CD4-positive, alpha-beta T cell treated with Interleukin-10 for 1 hour (primary cell): ENCODE measurements around the gene USP6NL.

ENCODE experiments used
- DNase-seq: peaks from one replicate; pipeline ENCODE4 v3.0.0-alpha.2; 2020

Gene USP6NL

DNA sequence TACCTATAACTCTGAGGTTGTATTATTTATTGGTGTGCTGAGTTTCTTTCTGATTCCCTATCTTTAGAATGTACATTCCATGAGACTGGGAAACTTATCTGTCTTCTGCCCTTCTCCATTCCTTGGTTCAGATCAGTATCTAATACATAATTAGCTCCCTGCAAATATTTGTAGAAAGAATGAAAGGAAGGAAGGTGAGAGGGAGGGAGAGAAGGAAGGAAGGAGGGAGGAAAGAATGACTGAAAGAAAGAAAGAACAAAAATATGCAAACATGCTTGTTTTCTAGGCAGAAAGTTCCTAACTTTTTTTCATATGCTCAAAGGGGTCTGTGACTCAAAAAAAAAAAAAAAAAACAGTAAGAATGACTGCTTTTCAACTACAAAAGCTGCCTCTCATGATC is 3.9 kb upstream of the USP6NL start:
- DNase-seq, result no peak

DNA sequence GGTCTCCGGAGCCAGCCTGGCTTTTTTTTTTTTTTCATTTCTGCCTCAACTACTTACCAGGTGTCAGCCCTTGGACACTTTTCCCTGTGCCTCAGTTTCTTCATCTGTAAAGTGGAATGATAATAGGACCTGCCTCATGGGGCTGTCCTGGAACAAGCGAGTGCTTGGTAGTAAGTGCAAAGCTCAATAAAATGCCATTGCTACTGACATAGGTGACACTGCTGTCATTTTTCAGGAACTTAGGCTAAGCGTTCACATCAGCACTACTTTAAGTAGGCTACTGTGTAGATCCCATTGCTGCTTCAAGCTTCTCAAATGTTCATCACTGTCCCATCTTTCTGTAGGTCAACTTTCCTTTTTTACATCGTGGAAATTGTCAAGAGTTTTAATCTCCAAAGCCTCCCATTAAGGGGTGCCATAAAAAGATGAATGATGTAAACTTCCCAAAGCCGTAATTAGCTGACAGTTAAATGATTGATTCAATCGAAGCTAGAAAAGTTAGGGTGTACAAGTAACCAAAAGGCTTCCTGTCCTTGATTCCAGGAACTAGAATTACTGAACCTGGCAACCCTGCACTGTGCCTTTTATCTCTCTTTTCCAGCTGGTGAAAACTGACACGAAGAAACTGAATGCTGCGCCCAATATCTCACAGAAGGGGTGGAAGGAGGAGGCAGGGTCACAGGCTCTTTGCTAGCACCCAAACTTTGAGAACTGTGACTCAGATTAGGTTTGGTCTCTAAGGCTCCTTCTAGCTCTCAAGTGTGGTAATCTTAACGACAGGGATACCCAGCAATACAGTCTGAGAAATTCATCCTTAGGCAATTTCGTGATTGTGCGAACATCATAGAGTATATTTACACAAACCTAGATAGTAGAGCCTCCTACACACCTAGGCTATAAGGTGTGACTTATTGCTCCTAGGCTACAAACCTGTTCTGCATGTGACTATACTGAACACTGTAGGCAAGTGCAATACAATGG is 861 bp upstream of the USP6NL start:
- DNase-seq, result no peak

DNA sequence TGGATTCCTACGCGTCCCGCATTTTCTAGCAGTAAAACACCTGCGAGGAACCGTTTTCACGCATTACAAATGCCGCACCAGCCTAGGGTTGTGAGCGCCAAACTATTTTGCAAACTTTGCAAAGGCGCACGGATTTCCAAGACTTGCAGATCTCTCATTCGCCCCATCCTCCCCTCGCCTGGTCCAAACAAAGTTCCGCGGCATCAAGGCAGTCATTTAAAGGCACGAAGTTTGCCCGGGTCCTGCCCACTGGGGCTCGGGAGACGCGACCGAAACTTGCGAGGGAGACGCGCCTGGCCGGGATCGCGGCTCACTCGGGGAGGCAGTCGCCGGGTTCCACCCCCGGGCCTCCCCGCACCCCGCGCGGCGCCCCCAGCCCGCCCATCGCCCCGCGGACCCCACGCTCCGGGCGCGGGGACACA is 613 bp downstream of the USP6NL start:
- peak; percentile 13 for DNase-seq

DNA sequence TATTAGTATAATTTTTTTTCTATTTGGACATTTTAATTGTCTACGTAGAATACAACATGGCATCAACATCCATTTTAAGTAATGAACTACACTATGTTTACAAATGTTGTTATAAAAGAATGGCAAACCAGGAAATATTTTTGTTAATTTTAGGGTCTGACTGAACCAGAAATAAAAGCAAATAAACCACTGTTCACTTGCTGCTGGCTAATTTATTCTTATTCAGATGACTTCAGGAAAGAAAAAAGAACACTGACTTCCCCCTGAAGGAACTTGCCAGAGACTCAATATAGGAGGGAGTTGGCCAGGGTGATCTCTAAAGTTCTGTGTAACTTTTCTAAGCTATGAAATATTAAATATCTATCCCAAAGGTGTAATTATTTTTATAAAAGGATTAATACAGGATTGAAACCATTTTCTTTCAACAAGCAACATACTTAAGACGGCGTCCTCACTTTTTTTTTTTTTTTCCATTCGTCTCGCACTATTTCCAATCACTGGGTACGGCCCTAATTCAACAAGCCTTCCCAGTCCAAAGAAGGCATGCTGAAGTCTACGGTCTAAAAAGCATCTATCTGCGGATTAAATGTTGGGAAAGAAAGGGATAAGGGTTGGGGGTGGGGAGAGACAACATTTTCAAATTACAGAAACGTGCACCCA is 1.2 kb downstream of the USP6NL start:
- DNase-seq, result no peak

DNA sequence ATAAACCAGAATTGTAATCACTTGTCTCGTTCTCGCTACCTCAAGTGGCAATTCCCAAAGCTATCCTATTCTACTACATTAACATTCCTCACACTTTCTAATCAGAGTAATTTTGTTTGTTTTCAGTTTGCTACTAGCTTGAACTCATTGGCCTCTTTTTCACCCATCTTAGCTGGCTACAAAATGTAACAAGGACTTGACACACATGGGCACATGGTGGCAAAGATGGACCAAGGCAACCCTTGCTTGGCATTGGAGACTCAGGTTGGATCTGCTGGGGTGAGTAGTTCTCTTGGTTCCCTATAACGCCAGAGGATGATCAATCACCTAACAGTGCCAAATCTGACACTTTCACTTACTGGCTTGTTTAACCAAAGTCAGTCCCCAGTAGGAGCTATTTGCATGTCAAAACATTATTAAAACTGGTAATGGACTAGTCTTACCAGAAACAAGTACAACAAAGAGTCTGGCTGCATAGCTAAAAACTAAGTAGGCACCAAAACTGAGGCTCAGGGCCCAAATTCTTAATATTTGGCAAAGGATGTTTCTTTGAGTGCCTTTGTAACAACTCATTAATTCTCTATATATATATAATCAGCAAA is 1.9 kb downstream of the USP6NL start:
- no peak for DNase-seq

DNA sequence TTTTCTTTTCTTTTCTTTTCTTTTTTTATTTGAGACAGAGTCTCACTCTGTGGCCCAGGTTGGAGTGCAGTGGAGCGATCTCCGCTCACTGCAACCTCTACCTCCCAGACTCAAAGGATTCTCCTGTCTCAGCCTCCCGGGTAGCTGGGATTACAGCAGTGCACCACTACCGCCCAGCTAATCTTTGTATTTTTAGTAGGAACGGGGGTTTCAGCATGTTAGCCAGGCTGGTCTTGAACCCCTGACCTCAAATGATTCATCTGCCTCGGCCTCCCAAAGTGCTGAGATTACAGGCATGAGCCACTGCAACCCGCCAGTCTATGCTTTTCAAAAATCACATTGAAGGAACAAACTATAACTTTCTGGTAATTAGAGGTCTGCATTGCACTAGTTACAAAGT is 2.4 kb downstream of the USP6NL start:
- DNase-seq, result no peak

DNA sequence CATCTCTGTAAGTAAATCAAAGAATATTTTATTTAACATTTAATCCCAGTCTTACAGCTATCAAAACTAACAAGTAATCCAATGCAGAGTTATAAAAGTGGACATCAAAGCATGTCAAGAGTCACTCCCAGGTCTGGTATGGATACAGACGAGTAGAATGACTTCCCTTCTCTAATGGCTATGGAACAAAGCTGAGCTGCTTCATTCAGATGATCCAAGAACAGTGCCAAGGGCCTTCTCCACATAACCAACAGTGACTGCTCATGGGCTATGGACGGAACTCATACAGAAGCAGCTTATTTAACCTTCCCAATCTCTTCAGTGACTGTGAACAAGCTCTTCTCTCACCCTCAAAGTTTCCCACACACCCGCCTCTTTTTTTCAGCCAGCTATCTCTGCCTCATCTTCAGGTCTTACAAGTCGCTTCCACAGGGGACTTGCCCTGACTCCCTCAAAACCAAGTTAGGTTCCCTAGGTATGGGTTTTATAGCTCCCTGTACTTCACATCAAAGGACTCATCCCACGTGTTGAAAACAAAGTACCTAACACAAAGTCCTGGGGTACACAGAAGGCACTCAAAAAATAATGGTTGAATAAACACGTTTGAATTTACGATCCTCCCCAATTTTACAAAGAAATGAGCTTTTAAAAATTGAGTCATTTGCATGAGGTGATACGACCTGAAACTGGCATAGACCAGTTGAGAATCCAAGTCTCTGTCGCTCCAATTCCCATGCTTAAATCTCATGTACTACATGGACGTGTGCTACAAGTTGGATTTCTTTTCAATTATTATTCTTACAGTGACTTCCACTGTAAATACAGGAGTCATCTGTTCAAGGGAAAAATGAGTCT is 3.1 kb downstream of the USP6NL start:
- DNase-seq, result no peak

DNA sequence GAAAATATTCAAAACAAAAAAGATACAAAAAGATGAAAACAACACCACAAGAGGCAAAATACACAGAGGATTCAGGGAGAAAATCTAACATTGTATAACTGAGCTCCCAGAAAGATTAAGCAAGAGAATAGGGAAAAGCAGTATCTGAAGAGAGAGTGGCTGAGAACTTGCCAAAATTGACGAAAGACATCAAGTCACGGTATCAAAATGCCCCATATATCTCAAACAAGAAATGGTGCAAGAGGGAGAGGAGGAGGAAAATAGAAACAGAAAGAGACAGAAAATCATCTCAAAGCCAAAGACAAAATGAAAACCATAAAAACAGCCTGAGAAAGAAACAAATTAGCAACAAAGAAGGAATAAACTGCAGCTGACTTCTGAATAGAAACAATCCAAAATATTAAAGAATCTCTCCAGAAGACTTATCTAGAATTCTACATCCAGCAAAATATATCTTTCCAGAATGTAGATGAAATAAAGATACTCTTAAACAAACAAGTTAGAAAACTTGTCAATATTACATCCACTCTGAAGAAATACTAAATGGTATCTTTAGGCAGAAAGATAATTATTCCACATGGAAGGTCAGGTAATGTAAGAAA is 5.5 kb downstream of the USP6NL start:
- no peak for DNase-seq

DNA sequence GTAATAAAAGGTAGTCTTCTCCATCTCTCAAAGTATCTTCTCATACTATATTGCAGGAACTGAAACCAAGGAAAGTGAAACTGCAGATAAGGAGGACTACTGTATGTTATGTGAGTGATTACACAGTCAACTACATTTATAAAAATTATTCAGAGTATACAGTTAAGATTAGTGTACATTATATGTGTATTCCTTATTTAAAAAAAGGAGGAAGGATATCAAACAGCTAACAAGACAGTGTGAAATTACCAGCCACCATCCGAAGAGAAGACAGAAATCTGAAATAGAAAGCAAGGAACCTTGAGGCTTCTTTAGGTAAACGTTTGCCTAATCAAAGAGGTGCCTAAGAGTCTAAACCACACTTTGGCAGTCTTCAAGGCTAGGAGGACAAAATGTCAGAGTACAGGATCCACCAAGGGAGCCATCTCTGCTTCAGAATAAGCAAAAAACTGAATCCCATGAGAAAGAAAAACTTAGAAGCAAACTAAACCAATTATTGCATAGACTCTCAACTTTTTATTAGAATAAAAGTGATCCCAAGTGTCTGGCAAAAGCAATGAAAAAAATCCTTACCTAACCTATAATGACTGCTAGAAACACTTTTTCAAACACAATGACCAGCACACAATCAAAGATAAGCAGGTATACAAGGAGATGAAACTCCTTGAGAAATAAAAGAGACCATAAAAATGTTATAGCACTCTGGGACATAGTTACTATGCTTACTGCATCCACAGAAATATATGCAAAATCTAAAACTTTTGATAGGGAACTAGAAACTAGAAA is 6.4 kb downstream of the USP6NL start:
- DNase-seq, result no peak

DNA sequence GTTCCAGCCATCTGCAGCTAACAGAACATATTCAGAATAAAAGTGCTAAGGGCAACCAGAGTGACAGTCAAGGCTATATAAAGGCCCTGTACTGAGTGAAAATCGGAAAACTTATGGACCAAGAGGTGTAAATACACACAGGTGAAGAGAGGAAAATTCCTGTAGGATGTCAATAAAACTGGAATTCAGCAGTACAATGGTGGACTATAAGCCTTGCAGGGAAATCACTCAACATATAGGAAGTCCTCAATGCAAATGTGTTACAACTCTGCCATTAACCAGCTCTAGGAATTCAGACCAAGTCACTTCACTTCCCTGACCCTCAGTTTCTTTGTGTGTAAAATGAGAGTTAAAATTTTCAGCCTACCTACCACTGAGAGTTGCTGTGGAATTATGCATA is 7.7 kb downstream of the USP6NL start:
- DNase-seq, result no peak

DNA sequence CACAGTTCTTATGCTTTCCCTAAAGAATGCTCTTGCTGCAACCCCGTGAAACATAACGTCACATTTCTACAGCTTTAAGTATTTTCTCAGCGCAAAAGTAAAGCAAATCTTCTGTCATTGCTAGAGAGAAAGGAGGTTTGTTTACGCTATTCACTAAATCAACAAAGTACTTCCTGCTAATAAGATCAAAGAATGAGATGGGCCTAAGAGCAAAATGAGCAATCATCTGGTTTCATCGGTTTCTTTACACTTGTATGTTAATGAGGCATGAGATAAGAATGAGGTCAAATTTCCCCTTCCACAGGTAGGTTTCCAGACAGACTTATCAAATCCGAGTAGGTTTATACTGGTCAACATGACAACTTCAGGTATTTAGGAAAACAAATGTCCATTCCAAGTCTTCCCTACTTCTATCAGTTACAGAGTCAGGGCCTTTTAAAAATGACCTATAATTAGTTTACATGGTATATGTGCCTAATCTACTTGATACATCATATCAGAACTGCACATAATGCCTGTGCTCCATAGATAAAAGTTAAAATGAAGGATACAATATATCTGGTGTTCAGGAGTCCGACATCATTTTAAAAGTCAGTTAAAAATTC is 8.4 kb downstream of the USP6NL start:
- DNase-seq, result no peak

DNA sequence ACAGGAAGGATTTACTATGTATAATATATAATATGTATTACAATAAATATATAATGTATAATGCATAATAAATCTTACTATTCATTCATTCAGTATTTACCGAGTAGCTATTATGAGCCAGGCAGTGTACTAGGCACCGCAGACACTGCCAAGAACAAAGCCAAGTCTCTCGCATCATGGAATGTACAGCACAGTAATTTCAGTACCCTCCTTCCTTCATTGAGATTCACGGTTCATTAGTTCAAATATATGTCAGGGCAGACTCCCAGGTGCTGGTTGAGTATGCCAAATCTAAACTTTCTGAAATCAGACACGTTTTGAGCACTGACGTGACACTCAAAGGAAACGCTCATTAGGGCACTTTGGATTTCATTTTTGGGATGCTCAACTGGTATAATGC is 9.1 kb downstream of the USP6NL start:
- DNase-seq, result no peak

DNA sequence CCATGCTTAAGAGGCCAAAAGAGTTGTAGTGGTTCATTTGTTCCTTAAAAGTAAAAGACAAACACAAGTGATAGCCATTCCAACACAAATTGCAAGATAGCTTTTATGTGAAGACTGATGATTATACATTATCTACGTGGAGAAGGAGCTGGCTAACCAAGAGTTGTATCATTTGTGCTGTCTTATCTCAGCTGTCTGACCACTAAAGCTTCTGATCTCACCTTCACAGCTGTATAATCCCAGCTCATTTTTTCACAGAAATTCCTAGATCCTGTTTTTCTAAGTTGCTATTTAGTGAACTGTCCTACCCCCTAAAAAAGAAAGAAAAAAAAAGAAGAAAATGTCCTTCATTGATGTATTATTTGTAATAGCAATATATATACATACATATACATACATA is 9.8 kb downstream of the USP6NL start:
- no peak for DNase-seq

DNA sequence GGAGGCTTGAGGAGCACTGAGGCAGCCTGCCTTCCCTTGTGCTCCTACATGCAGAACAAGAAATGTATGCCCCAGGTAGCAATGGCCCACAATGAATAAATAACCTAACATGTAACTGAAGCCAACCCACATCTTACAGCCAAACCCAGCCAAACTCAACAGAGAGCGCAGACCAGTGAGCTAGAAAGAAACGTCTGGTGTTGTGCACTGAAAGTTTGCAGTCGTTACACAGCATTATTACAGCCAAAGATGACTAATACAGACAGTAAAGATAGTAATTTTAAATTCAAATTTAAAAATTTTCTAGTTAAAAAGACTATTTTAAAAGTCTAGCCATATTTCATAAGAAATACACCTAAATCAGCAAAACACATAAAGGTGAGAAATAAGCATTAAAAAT is 11.2 kb downstream of the USP6NL start:
- DNase-seq, result no peak

DNA sequence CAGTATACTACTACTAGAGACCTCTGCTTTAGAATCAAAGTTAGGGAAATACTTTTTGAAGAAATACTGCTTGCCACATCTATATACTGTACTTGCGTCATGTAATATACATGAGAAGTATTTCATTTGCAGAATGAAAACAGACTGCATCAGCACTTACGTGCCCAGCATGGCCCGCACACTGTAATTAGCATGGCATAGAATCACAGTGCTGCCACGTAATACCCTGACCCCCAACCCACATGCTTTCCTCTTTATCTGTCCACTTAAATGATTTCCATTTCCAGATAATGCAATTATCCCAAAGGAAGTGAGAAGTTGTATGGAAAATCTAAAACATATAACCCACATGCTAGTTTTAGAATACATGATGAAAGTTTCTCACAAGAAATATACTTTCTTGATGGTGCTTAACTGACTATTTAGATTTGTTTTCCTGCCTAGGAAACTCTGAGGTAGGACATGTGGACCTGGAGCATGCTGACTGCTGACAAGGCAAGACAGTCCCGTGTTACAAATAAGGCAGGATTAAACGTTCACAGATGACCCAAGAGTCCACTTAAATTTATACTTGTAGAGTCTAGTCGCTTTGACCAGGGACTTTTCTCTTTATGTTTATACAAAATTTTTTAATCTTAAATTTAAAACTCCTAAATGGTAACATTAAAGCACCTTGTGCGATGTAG is 12.6 kb downstream of the USP6NL start:
- no peak for DNase-seq

DNA sequence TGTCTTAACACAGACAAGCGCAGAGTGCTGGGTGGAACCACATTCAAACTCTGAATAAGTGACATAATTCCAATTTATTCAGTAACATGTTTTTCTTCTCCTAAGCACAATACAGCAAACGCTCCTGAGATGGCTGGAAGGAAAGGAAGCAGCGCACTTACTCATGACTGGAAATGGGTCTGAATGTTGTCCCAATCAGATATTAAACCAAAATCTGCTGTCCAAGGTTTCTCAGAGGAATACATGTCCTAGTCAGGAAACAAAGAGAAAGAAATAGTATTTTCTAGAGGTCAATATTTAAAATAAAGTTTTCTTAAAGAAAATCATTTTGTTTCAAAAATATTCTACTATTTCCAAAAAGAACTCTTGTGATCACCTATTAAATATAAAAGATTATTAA is 14.0 kb downstream of the USP6NL start:
- no peak for DNase-seq

DNA sequence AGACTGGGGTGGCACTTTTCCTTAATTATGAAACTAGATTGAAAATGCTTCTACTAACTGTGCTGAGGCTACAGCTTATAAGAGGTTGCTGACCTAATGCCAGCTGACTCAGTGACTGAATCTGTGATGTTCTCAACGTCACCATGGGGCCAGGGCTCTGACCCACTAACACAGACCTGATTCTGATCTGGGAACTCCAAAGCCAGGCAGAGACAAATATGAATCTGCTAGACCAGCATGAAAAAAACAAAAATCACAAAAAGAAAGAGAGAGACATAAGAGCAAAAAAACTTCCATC is 16.1 kb downstream of the USP6NL start:
- no peak for DNase-seq

DNA sequence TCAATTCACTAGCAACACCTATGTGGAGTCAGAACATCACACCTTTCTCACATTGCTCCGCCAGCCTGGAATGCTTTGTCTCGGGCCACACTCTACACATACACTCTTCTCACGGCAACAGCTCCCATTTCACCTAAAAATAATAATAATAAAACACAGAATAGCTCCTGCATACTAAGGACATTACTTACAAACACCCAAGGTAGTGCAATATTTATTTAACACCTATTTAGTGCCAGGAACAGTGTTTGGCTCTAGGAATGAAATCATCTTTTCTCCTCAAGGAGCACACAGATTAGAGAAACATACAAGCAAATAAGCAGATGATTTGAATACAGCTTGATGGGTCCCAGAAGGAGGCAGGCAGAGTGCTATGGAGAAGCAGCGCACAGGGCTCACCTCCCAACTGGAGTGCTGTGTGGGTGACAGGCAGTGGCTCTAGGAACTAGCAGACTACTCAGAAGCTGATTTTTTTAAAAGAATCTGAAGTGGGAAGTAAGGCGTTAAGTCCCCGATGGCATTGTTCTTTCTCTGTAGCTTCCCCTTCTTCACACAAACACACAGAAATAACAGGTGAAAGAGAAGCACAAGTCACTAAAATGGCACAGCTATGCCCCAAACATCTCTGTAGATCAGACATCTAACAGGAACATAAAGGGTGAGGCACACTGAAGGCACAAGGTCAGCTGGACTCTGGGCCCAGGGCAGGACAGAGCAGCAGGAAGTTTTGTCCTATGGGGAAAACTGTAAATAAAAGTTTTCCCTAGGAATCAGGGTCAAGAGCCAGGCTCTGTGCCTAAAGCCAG is 16.7 kb downstream of the USP6NL start:
- no peak for DNase-seq

DNA sequence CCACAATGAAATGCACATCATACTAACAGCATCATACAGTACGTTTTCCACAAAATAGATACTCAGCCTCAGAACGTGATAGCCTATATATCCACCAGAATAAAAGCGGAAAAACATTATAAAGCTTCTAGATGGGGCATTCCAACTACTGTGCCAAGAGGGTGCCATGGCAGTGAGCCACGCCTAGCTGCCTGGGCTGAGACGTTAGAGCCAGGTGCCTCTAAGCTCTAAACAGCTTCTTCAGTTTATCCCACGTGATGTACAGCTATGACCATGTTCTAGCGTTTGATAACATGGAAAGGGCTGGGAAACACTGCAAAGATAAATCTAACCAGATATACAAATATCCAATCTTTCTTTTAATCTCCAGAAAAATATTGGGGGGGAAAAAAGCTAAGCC is 17.8 kb downstream of the USP6NL start:
- no peak for DNase-seq

DNA sequence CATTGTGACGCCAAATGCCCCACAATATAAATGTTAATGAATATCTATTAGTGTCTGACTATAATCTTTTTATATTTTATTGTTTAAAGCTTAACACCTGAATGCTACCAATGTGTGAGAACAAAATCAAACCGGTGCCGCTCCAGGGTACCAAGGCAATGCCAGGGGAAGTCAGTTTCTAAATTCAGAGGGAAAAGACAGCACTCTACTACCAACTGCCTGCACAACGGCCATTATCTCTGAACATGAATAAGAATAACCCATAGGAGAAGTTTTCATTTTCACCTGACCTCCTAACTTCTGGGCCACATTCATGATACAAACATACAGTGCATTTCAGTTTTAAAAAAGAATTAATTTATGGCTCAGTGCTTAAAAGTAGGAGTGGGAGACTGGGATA is 21.7 kb downstream of the USP6NL start:
- DNase-seq, result no peak
